Small intestine (tissue), 7 donors: Measurements from ENCODE around the gene CAMK2N1. TPM values are rescaled to one million over a fixed set of nuclear protein-coding genes. Genes with fewer than 3 reads are reported as not detected.
"Not testable (repeated sequence)": the region's sequence is repeated elsewhere in the genome, so short reads cannot be mapped to it uniquely, and the experiment has no call there.

Source experiments
- DNase-seq, 2 donors: peaks; one replicate each; pipeline versions ENCODE4 v3.0.0 to v3.0.0-alpha.2; 2013
- FAIRE-seq: peaks from 2 replicates; lab custom pipeline; 2012; peaks lifted over from hg19 to GRCh38; lab: Jason Lieb, UNC
- H3K27ac ChIP-seq, 3 donors: one replicate each; pipeline ENCODE4 v1.5.1; 2013; ENCODE audit warnings: low read length in 2 of 3, mild to moderate bottlenecking in 2 of 3, control low read depth in 1 of 3, inconsistent platforms in 1 of 3, low read depth in 1 of 3, moderate library complexity in 1 of 3
- H3K27me3 ChIP-seq, 3 donors: one replicate each; pipeline ENCODE4 v1.6.1; 2013; ENCODE audit warnings: low read length in 3 of 3, inconsistent platforms in 1 of 3; ENCODE audit not compliant: control insufficient read depth in 3 of 3, insufficient read depth in 3 of 3
- H3K36me3 ChIP-seq, 3 donors: one replicate each; pipeline ENCODE4 v1.6.1; 2013; ENCODE audit warnings: low read length in 3 of 3, inconsistent platforms in 1 of 3, low read depth in 1 of 3, mild to moderate bottlenecking in 1 of 3, moderate library complexity in 1 of 3; ENCODE audit not compliant: control insufficient read depth in 3 of 3, insufficient read depth in 2 of 3
- H3K4me1 ChIP-seq, 3 donors: one replicate each; pipeline ENCODE4 v1.6.1; 2013; ENCODE audit warnings: low read length in 2 of 3, inconsistent platforms in 1 of 3, low read depth in 1 of 3, mild to moderate bottlenecking in 1 of 3, moderate library complexity in 1 of 3; ENCODE audit not compliant: control insufficient read depth in 3 of 3, insufficient read depth in 2 of 3
- H3K4me3 ChIP-seq, 3 donors: one replicate each; pipeline ENCODE4 v1.5.1; 2013; ENCODE audit warnings: low read length in 3 of 3, control low read depth in 1 of 3, inconsistent platforms in 1 of 3, low read depth in 1 of 3, mild to moderate bottlenecking in 1 of 3, moderate library complexity in 1 of 3
- H3K9me3 ChIP-seq, 2 donors: one replicate each; pipeline ENCODE4 v1.6.1; 2013; ENCODE audit warnings: low read depth in 1 of 2, low read length in 1 of 2; ENCODE audit not compliant: control insufficient read depth in 2 of 2, insufficient read depth in 1 of 2
- WGBS, 3 donors: extraction: QIAGEN DNeasy Blood & Tissue Kit; methylation state at CpG; one replicate each; pipeline ENCODE4 v1.1.7; 2013; 5-methylcytosine and 5-hydroxymethylcytosine counted together
- polyA plus RNA-seq, 4 donors: library from polyadenylated mRNA; stranded (reverse) in 3 of 4; unstranded in 1 of 4; fragments of 200-250 nt in 3 of 4; fragments of 120-200 nt in 1 of 4; gene quantifications; one replicate each; pipeline versions ENCODE4 v1.2.1 to v1.2.3, GENCODE V29; 2013
- donor health status: healthy with polysubstance abuse.
- donor health status: control.
- donor health status: control.
- donor health status: Bipolar disorder and iron deficiency.
- donor health status: healthy.

The CAMK2N1 gene
- polyA plus RNA-seq, 4 donors, result 27.0 to 260 (median 123) TPM

GRCh38 chr1:20500716-20501115, 14.7 kb upstream of the CAMK2N1 start:
- no peak overlapping the region for H3K27ac ChIP-seq
- no peak for DNase-seq
- no peaks in the 10 kb centered on the region for H3K9me3 ChIP-seq
- no peaks in the 10 kb centered on the region for H3K27me3 ChIP-seq
- FAIRE-seq, result no peak
- peaks cover 9 to 52% (median 11%) of the 10 kb centered on the region in 3 donors for H3K36me3 ChIP-seq
- H3K4me1 ChIP-seq, result no peaks in the 10 kb centered on the region
- 92 to 96% (median 94%) methylated on average over 17 of the region's 17 CpGs for WGBS, 3 donors
- H3K4me3 ChIP-seq, result no peak overlapping the region

GRCh38 chr1:20499718-20500117, 13.7 kb upstream of the CAMK2N1 start:
- Histone ChIP-seq H3K4me1 (no peaks in the 10 kb centered on the region), H3K36me3 (peaks cover 9 to 52% (median 11%) of the 10 kb centered on the region in 3 donors), H3K27me3 (no peaks in the 10 kb centered on the region), H3K4me3 (no peak overlapping the region), H3K9me3 (no peaks in the 10 kb centered on the region), H3K27ac (no peak overlapping the region)
- WGBS, 3 donors, result 89 to 93% (median 91%) methylated on average over 14 of the region's 14 CpGs
- FAIRE-seq (no peak), DNase-seq (no peak)

DNA sequence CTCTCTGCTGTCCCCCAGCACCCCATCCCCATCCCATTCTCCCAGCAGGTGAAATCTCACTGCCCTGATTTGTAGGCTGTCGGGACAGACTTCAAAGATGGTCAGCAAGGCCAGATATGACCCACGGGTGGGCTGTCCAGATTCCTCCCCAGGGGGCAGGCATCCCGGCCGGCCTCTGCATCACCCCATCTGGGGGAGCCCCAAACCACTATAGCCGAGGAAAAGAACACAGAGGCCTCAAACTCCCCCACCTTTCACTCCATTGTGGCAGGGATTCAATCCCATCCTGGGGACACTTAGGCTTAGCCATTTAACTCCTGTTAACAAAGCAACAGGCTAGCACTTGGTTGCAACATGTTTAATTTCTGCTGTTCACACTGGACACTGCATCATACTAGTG, 13.1 kb upstream of the CAMK2N1 start:
- 86 to 90% (median 87%) methylated on average over 5 of the region's 5 CpGs for WGBS, 3 donors
- H3K36me3 ChIP-seq, result peaks cover 9 to 51% (median 11%) of the 10 kb centered on the region in 3 donors
- no peak overlapping the region for H3K27ac ChIP-seq
- H3K4me3 ChIP-seq, result no peak overlapping the region
- no peak for DNase-seq
- no peaks in the 10 kb centered on the region for H3K27me3 ChIP-seq
- H3K4me1 ChIP-seq, result peaks cover 0 to 2% (median 0%) of the 10 kb centered on the region in 3 donors
- FAIRE-seq, result no peak
- H3K9me3 ChIP-seq, result no peaks in the 10 kb centered on the region

GRCh38 chr1:20498116-20498515, 12.1 kb upstream of the CAMK2N1 start:
- Histone ChIP-seq H3K27me3 (no peaks in the 10 kb centered on the region), H3K9me3 (no peaks in the 10 kb centered on the region), H3K27ac (no peak overlapping the region), H3K36me3 (peaks cover 9 to 48% (median 11%) of the 10 kb centered on the region in 3 donors), H3K4me3 (no peak overlapping the region), H3K4me1 (peaks cover 0 to 5% (median 0%) of the 10 kb centered on the region in 3 donors)
- FAIRE-seq (no peak), DNase-seq (no peak)
- WGBS, 3 donors, result 87 to 91% (median 88%) methylated on average over 7 of the region's 7 CpGs

DNA sequence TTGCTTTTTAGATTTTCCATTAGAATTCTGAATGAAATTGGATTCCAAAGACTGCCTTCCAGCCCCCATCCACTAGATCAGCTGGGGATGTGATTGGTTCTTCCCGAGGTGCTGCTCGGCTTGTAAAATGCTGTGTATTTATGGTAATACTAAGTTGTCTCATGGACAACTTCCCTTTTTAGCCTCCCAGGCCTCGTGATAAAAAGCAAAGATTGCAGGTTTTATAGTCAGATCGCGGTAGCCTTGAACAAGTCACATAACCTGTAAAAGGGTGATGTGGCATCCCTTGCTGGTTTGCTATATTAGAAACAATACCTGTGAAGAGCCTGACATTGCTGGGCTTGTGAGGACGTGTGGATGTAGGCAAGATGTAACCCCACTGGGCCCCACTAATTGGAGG, 11.5 kb upstream of the CAMK2N1 start:
- Histone ChIP-seq H3K4me1 (peaks cover 0 to 5% (median 0%) of the 10 kb centered on the region in 3 donors), H3K27ac (no peak overlapping the region), H3K9me3 (no peaks in the 10 kb centered on the region), H3K27me3 (no peaks in the 10 kb centered on the region), H3K4me3 (no peak overlapping the region), H3K36me3 (peaks cover 8 to 47% (median 11%) of the 10 kb centered on the region in 3 donors)
- DNase-seq (no peak), FAIRE-seq (no peak)
- 66 to 73% (median 67%) methylated on average over 6 of the region's 6 CpGs for WGBS, 3 donors

- WGBS, 3 donors, result 85 to 87% (median 86%) methylated on average over 12 of the region's 12 CpGs
- FAIRE-seq, H3K4me1 ChIP-seq, H3K27me3 ChIP-seq, H3K27ac ChIP-seq, DNase-seq, H3K4me3 ChIP-seq, H3K9me3 ChIP-seq: not testable (repeated sequence)
- H3K36me3 ChIP-seq, result peaks cover 8 to 40% (median 9%) of the 10 kb centered on the region in 3 donors
Measured at GRCh38 chr1:20496725-20497383, 10.8 kb upstream of the CAMK2N1 start.

- Histone ChIP-seq H3K4me1 (peaks cover 0 to 5% (median 0%) of the 10 kb centered on the region in 3 donors), H3K27ac (no peak overlapping the region), H3K9me3 (no peaks in the 10 kb centered on the region), H3K36me3 (peaks cover 6 to 35% (median 8%) of the 10 kb centered on the region in 3 donors), H3K4me3 (no peak overlapping the region), H3K27me3 (peaks cover 0 to 2% (median 0%) of the 10 kb centered on the region in 3 donors)
- WGBS, 3 donors, result 22 to 59% (median 33%) methylated on average over 8 of the region's 8 CpGs
- DNase-seq (peak in 1 of 2 donors; percentile 55), FAIRE-seq (no peak)
Measured at GRCh38 chr1:20496241-20496661, 10.2 kb upstream of the CAMK2N1 start.

GRCh38 chr1:20495661-20496060, 9.7 kb upstream of the CAMK2N1 start:
- Histone ChIP-seq H3K4me3 (no peak overlapping the region), H3K27me3 (peaks cover 0 to 3% (median 0%) of the 10 kb centered on the region in 3 donors), H3K9me3 (no peaks in the 10 kb centered on the region), H3K36me3 (peaks cover 3 to 29% (median 8%) of the 10 kb centered on the region in 3 donors), H3K4me1 (peaks cover 0 to 5% (median 0%) of the 10 kb centered on the region in 3 donors), H3K27ac (no peak overlapping the region)
- 83 to 91% (median 88%) methylated on average over 1 of the region's 1 CpG for WGBS, 3 donors
- DNase-seq, result no peak
- FAIRE-seq, result no peak
